ENCODE data around the gene ST6GALNAC1. TPM values are rescaled to one million over a fixed set of nuclear protein-coding genes. Genes with fewer than 3 reads are reported as not detected.
A peak's percentile ranks its signal among the peaks of the same experiment; 100 is the strongest.

ST6GALNAC1 gene
- total RNA-seq, 4 donors from 2014 or later: 1.5 to 11.8 (median 3.2) TPM

- Histone ChIP-seq H3K4me3 (peak overlapping the region; percentile 51 to 61), H3K27me3 (no peaks in the 10 kb centered on the region), H3K27ac (peak overlapping the region; percentile 79 to 83), H3K9me3 (no peaks in the 10 kb centered on the region), H3K4me1 (no peaks in the 10 kb centered on the region), H3K36me3 (no peaks in the 10 kb centered on the region)
- DNase-seq: no peak
- TF ChIP-seq POLR2A (IDR thresholded peaks at IDR 0.05): no peak
- TF ChIP-seq, protein P1, sequence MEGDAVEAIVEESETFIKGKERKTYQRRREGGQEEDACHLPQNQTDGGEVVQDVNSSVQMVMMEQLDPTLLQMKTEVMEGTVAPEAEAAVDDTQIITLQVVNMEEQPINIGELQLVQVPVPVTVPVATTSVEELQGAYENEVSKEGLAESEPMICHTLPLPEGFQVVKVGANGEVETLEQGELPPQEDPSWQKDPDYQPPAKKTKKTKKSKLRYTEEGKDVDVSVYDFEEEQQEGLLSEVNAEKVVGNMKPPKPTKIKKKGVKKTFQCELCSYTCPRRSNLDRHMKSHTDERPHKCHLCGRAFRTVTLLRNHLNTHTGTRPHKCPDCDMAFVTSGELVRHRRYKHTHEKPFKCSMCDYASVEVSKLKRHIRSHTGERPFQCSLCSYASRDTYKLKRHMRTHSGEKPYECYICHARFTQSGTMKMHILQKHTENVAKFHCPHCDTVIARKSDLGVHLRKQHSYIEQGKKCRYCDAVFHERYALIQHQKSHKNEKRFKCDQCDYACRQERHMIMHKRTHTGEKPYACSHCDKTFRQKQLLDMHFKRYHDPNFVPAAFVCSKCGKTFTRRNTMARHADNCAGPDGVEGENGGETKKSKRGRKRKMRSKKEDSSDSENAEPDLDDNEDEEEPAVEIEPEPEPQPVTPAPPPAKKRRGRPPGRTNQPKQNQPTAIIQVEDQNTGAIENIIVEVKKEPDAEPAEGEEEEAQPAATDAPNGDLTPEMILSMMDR (IDR thresholded peaks at IDR 0.05): no peak
- intact Hi-C loops (cut with DNase I; ENCODE audit: low total_unique reads): no loop called here
Measured at GRCh38 chr17:76672270-76672851, 28.8 kb upstream of the ST6GALNAC1 start.

GRCh38 chr17:76671912-76672262 lies 28.3 kb upstream of the ST6GALNAC1 start:
- Histone ChIP-seq H3K27me3 (no peaks in the 10 kb centered on the region), H3K4me3 (peak overlapping the region; percentile 51 to 61), H3K9me3 (no peaks in the 10 kb centered on the region), H3K27ac (peak overlapping the region; percentile 79 to 83), H3K4me1 (no peaks in the 10 kb centered on the region), H3K36me3 (no peaks in the 10 kb centered on the region)
- no peak for DNase-seq
- intact Hi-C loops (cut with DNase I; ENCODE audit: low total_unique reads): no loop called here
- peak; percentile 10 to 64 for TF ChIP-seq POLR2A (IDR thresholded peaks at IDR 0.05)
- TF ChIP-seq, protein P1 (IDR thresholded peaks at IDR 0.05): peak in 1 of 4 experiments; percentile 17

DNA sequence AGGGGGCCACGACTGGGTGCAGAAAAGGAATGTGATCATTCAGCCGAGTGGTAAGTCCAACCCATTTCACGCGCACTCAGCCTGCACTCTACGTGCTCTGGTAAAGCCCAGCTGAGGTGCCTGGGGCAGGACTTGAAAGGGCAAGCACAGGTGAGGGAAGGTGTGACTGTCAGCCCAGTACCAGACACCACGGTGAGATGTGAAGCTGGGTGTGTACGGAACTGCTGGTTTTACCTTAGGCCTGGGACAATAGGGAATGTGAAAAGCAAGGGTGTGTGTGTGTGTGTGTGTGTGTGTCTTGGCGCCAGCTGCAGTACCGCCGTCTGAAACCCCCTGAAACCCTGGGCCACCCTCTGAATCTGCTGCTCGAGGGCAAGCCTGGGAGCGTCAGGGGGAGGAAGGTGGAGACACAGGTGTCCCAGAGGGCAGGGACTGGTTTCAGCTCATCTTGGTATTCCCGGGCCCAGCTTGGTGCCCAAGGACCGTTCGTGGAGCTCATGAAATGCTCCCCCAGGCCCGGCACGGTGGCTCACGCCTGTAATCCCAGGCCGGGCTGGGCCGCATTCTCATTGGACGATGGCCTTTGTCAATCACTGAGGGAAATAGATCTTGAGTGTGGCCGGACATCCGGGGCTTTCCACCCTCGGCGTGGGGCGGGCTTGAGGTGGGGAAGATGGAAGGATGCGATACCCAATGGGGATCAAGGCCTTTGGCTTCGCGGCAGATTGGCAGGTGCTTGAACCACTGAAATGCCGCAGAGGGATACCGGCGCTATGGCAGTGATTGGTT lies 27.8 kb upstream of the ST6GALNAC1 start:
- TF ChIP-seq POLR2A (IDR thresholded peaks at IDR 0.05): peak in 1 of 2 donors; percentile 39
- TF ChIP-seq, protein P1 (IDR thresholded peaks at IDR 0.05): peak in 1 of 4 experiments; percentile 23
- DNase-seq: peak; percentile 100
- intact Hi-C loops (cut with DNase I; ENCODE audit: low total_unique reads): no loop called here
- Histone ChIP-seq H3K36me3 (no peaks in the 10 kb centered on the region), H3K9me3 (no peaks in the 10 kb centered on the region), H3K27me3 (no peaks in the 10 kb centered on the region), H3K27ac (peak overlapping the region; percentile 79 to 83), H3K4me3 (peak overlapping the region; percentile 51 to 61), H3K4me1 (no peaks in the 10 kb centered on the region)

DNA sequence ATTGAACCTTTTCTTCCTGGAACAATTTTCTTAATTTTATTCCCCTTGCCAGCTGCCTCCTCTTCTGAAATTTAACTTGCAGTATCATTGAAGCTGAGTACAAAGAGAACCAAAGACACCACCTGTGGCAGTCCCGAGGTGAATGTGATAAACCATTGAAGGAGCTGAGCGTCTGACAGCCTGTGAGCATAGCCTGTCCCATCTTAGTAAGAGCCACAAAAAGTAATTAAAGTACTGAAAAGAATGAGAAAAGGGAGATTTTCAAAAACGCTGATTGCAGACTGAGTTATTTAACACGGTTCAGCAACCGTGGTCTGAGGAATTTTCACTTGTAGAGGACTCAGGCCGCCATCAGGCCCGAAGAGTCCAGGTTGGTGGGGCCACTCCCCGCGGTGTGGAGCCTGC lies 27.2 kb upstream of the ST6GALNAC1 start:
- no peak for TF ChIP-seq POLR2A (IDR thresholded peaks at IDR 0.05)
- TF ChIP-seq, protein P1 (IDR thresholded peaks at IDR 0.05): no peak
- H3K4me1 ChIP-seq: no peaks in the 10 kb centered on the region
- intact Hi-C loops (cut with DNase I; ENCODE audit: low total_unique reads): no loop called here
- H3K9me3 ChIP-seq: no peaks in the 10 kb centered on the region
- no peaks in the 10 kb centered on the region for H3K36me3 ChIP-seq
- no peak overlapping the region for H3K4me3 ChIP-seq
- H3K27ac ChIP-seq: peak overlapping the region in 1 of 2 donors; percentile 76
- H3K27me3 ChIP-seq: no peaks in the 10 kb centered on the region
- no peak for DNase-seq

DNA sequence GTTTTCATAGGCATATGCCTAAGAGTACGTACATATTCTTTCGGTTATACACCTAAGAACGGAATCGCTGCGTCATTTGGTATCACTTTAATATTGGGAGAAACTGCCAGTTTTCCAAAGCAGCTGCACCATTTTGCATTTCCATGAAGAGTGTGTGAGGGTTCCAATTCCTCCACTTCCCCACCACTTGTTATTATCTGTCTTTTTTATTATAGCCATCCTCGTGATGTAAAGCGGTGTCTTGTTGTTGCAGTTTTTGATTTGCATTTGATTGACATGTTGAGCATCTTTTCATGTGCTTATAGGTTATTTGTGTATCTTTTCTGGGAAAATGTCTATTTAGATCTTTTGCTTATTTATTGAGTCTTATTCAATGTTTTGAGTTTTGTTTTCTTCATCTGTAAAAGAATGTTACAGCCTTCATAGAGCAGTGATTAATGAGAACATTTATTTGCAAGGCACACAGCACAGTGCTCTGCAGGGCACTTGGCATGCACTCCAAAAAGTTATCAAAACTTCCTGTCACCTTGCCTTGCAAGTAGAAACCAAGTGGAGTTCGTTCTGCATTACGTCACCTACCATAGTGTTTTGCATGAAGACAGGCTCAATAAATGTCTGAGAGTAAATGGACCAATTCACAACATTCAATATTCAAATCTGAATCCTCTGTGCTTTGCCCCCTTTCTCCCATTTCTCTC lies 26.6 kb upstream of the ST6GALNAC1 start:
- TF ChIP-seq, protein P1 (IDR thresholded peaks at IDR 0.05): no peak
- no peak for TF ChIP-seq POLR2A (IDR thresholded peaks at IDR 0.05)
- Histone ChIP-seq H3K27me3 (no peaks in the 10 kb centered on the region), H3K36me3 (no peaks in the 10 kb centered on the region), H3K27ac (no peak overlapping the region), H3K4me1 (no peaks in the 10 kb centered on the region), H3K9me3 (no peaks in the 10 kb centered on the region), H3K4me3 (no peak overlapping the region)
- DNase-seq: no peak
- intact Hi-C loops (cut with DNase I; ENCODE audit: low total_unique reads): no loop called here
